K562 (cell line): Measurements from ENCODE around the gene KDM2B. TPM values are rescaled to one million over a fixed set of nuclear protein-coding genes. Genes with fewer than 3 reads are reported as not detected.

Experiments used
- ATAC-seq: fragments of 200-7000 bp; cut with Tn5 transposase; 3 replicates; pipeline ENCODE4 v1.9.1; 2020; ENCODE audit warnings: moderate library complexity
- BruUV-seq: library from RNA; stranded (reverse); fragments of 400-500 nt; replicated peaks from 2 replicates; lab custom pipeline; 2021; lab: Mats Ljungman, UMichigan
- CTCF ChIA-PET: fragments of 300-600 bp; formaldehyde crosslinking; extraction: SDS; loops from one replicate; lab custom pipeline; 2021; ENCODE audit warnings: low intra/inter-chr PET ratio; lab: Yijun Ruan, JAX
- POLR2A ChIA-PET: fragments of 300-600, 350-650 bp; sonication (Branson Sonifier 250); formaldehyde crosslinking; extraction: SDS; loops from one replicate; lab custom pipeline; 2021; ENCODE audit warnings: antibody characterized with exemption, inconsistent platforms; lab: Yijun Ruan, JAX
- DNase-seq, 4 experiments: peaks; one replicate each; pipeline versions ENCODE4 v3.0.0 to v3.0.0-alpha.2; 2011 to 2018; ENCODE audit warnings: low spot score in 3 of 4, mixed read lengths in 3 of 4; ENCODE audit errors: extremely low read depth in 1 of 4
- FAIRE-seq: peaks from 2 replicates; lab custom pipeline; 2011; peaks lifted over from hg19 to GRCh38; lab: Jason Lieb, UNC
- H2AFZ ChIP-seq: 2 replicates; pipeline ENCODE4 v1.6.0; 2011; ENCODE audit warnings: low read depth, low read length, control low read depth, inconsistent platforms
- H3K27ac ChIP-seq: fragments of 200-600 bp; 3 replicates; pipeline ENCODE4 v1.8.0; 2011; ENCODE audit warnings: low read depth, mild to moderate bottlenecking, control low read depth, inconsistent platforms, low read length, moderate library complexity, mixed read lengths; ENCODE audit errors: extremely low read depth
- H3K27me3 ChIP-seq, 2 experiments: fragments of 300-600 bp in 1 of 2; 2 replicates in 1 of 2; 3 replicates in 1 of 2; pipeline versions ENCODE4 v1.6.0 to v1.8.0; 2011; ENCODE audit warnings: inconsistent platforms in 2 of 2, low read length in 2 of 2, mild to moderate bottlenecking in 1 of 2, mixed read lengths in 1 of 2, moderate library complexity in 1 of 2; ENCODE audit not compliant: control insufficient read depth in 2 of 2, insufficient read depth in 2 of 2
- H3K36me3 ChIP-seq: fragments of 300-600 bp; 3 replicates; pipeline ENCODE4 v1.8.0; 2011; ENCODE audit warnings: mild to moderate bottlenecking, low read length, inconsistent platforms; ENCODE audit not compliant: control insufficient read depth, insufficient read depth
- H3K4me1 ChIP-seq, 2 experiments: fragments of 200-600 bp in 1 of 2; replicated peaks in 1 of 2; 2 replicates in 1 of 2; 3 replicates in 1 of 2; pipeline versions ENCODE4 v1.5.1 to v1.8.0; 2011; ENCODE audit warnings: inconsistent platforms in 2 of 2, low read length in 2 of 2, mild to moderate bottlenecking in 1 of 2, mixed read lengths in 1 of 2, moderate library complexity in 1 of 2; ENCODE audit not compliant: control insufficient read depth in 2 of 2, insufficient read depth in 2 of 2
- H3K4me2 ChIP-seq: 2 replicates; pipeline ENCODE4 v1.6.1; 2011; ENCODE audit warnings: low read length, control low read depth, inconsistent platforms, mixed read lengths; ENCODE audit not compliant: insufficient read depth
- H3K4me3 ChIP-seq: fragments of 200-600 bp; sonication (generic), shearing (Covaris generic); 2 replicates; pipeline ENCODE4 v1.5.1; 2016; ENCODE audit warnings: control low read depth, inconsistent platforms
- H3K79me2 ChIP-seq: fragments of 200-600 bp; 3 replicates; pipeline ENCODE4 v1.8.0; 2011; ENCODE audit warnings: low read length, inconsistent platforms; ENCODE audit not compliant: control insufficient read depth, insufficient read depth
- H3K9ac ChIP-seq, 2 experiments: 2 replicates each; pipeline versions ENCODE4 v1.6.0 to v1.6.1; 2011; ENCODE audit warnings: low read depth in 2 of 2, low read length in 2 of 2, control low read depth in 1 of 2, inconsistent platforms in 1 of 2, mild to moderate bottlenecking in 1 of 2, mixed read lengths in 1 of 2; ENCODE audit not compliant: insufficient read depth in 1 of 2
- H3K9me1 ChIP-seq: one replicate; pipeline ENCODE4 v1.6.0; 2011; ENCODE audit warnings: inconsistent platforms, mild to moderate bottlenecking, low read length, moderate library complexity; ENCODE audit not compliant: control insufficient read depth, insufficient read depth
- H3K9me3 ChIP-seq: replicated peaks from 2 replicates; pipeline ENCODE4 v1.5.1; 2011; ENCODE audit warnings: low read depth, low read length, inconsistent platforms; ENCODE audit not compliant: control insufficient read depth, insufficient read depth
- H4K20me1 ChIP-seq: replicated peaks from 2 replicates; pipeline ENCODE4 v1.6.1; 2011; ENCODE audit warnings: low read length, inconsistent platforms, mixed read lengths; ENCODE audit not compliant: control insufficient read depth, insufficient read depth
- CHD7 ChIP-seq: fragments of 200-600 bp; sonication (generic); IDR thresholded peaks from one replicate; pipeline ENCODE4 v1.6.1; 2012; ENCODE audit warnings: mild to moderate bottlenecking, low read depth, low read length, inconsistent platforms
- EZH2 ChIP-seq: IDR thresholded peaks from 2 replicates; pipeline ENCODE4 v1.6.1; 2012; ENCODE audit warnings: low read depth, mild to moderate bottlenecking, inconsistent platforms, low read length, borderline replicate concordance
- HMG20B ChIP-seq: fragments of 250-450 bp; sonication (Bioruptor Pico); IDR thresholded peaks from 2 replicates; pipeline ENCODE4 v1.5.0; 2021; ENCODE audit warnings: mild to moderate bottlenecking
- JUND ChIP-seq, 2 experiments: IDR thresholded peaks; 2 replicates in 1 of 2; 3 replicates in 1 of 2; pipeline ENCODE4 v1.6.1; 2011; ENCODE audit warnings: borderline replicate concordance in 2 of 2, low read depth in 2 of 2, low read length in 2 of 2, improper control_type of control experiment in 1 of 2, missing biosample characterization in 1 of 2, missing genetic modification characterization in 1 of 2, missing genetic modification reagents in 1 of 2
- SRF ChIP-seq, 2 experiments: fragments of 250-450, 450-650 bp in 1 of 2; sonication (Bioruptor Pico) in 1 of 2; sonication (generic) in 1 of 2; formaldehyde crosslinking; IDR thresholded peaks; 2 replicates each; pipeline versions ENCODE4 v1.5.0 to v1.5.1; 2020 to 2022; ENCODE audit warnings: mild to moderate bottlenecking in 1 of 2, missing genetic modification reagents in 1 of 2
- ZNF134 ChIP-seq: fragments of 250-450 bp; sonication (Bioruptor Pico); conservative IDR thresholded peaks from 2 replicates; pipeline ENCODE4 v1.4.0; 2020
- WGBS: fragments of 100-300 bp; shearing (Covaris generic); methylation state at CpG from one replicate; pipeline ENCODE4 v1.1.6; 2016; ENCODE audit warnings: low coverage, mixed read lengths; ENCODE audit not compliant: insufficient coverage; ENCODE audit errors: missing lambda C conversion rate; 5-methylcytosine and 5-hydroxymethylcytosine counted together
- in situ Hi-C: fragments of 300-500 bp; cut with MboI; formaldehyde crosslinking; loops from 4 replicates; pipeline ENCODE4 v1.15.0; 2018; ENCODE audit warnings: inconsistent platforms, mixed read lengths
- intact Hi-C: fragments of 100-400 bp; cut with micrococcal nuclease; formaldehyde crosslinking; loops from 2 replicates; pipeline ENCODE4 v1.14.2; 2022
- polyA plus RNA-seq, 8 experiments: library from polyadenylated mRNA; depleted of rRNA in 4 of 8; stranded (reverse) in 5 of 8; unstranded in 3 of 8; fragments of >200 nt; fragmentation: Nextera tagmentation in 2 of 8; fragmentation: Illumina TruSeq in 1 of 8; extraction: Ambion mirVana in 2 of 8; extraction: Trizol in 1 of 8; gene quantifications; 2 replicates each; pipeline versions ENCODE4 v1.2.1 to v1.2.3, GENCODE V29; 2011 to 2014; ENCODE audit warnings: inconsistent platforms in 1 of 8, missing spikeins in 1 of 8
- total RNA-seq, 7 experiments: library from RNA; depleted of rRNA in 6 of 7; stranded (reverse); fragments of >200 nt in 6 of 7; fragmentation: Illumina TruSeq in 2 of 7; extraction: Trizol in 2 of 7; gene quantifications; 2 replicates each; pipeline versions ENCODE4 v1.2.1 to v1.2.3, GENCODE V29; 2011 to 2021; ENCODE audit warnings: low replicate concordance in 1 of 7

The KDM2B gene
- total and polyA plus RNA-seq, 9 of the 15 experiments (the other 6 are each of a cell fraction or from before 2014, with no cell fraction given), result 7.4 to 50.5 (median 22.5) TPM

GRCh38 chr12:121535150-121536053 is 45.4 kb downstream of the KDM2B start (continued):
- TF ChIP-seq JUND (IDR thresholded peaks at IDR 0.05; ENCODE audit: borderline replicate concordance, low read depth, low read length) (no peak), JUND (tag; IDR thresholded peaks at IDR 0.05; ENCODE audit: borderline replicate concordance, low read depth, low read length) (no peak), ZNF134 (CRISPR knock-in tag) (no peak)
- TF ChIP-seq, all 486 proteins: peak for 3

GRCh38 chr12:121534495-121535148 is 46.2 kb downstream of the KDM2B start:
- H3K9me1 ChIP-seq, result peaks cover 5% of the 10 kb centered on the region
- DNase-seq, result no peak
- H3K79me2 ChIP-seq, result no peaks in the 10 kb centered on the region
- no peak overlapping the region for H3K27ac ChIP-seq
- no peaks in the 10 kb centered on the region for H3K9me3 ChIP-seq
- peaks cover 20 to 40% of the 10 kb centered on the region in 2 experiments for H3K4me1 ChIP-seq
- WGBS, result 45% methylated on average over 14 of the region's 14 CpGs
- in situ Hi-C loops, result no loop called here
- intact Hi-C loops, result no loop called here
- POLR2A ChIA-PET, result no interaction called here
- no peaks in the 10 kb centered on the region for H3K27me3 ChIP-seq
- no peak overlapping the region for H3K4me2 ChIP-seq
- ATAC-seq, result no peak
- peak; percentile 40 for FAIRE-seq
- H3K9ac ChIP-seq, result no peak overlapping the region
- no peak overlapping the region for H2AFZ ChIP-seq
- CTCF ChIA-PET, result no interaction called here
- no TSS peak for BruUV-seq
- H4K20me1 ChIP-seq, result no peaks in the 10 kb centered on the region
- peaks cover 18% of the 10 kb centered on the region; the same call in 2 of the 3 replicates for H3K36me3 ChIP-seq
- H3K4me3 ChIP-seq, result no peak overlapping the region
- no peak for TF ChIP-seq EZH2
- TF ChIP-seq CHD7, result no peak
- no peak for TF ChIP-seq HMG20B (CRISPR knock-in tag)
- TF ChIP-seq SRF (CRISPR knock-in tag; IDR thresholded peaks at IDR 0.05), result no peak
